Upper lobe of left lung (tissue), 4 donors: ENCODE data around the gene WFIKKN1.

Source experiments
- CTCF ChIP-seq, 6 experiments: fragments of 450-650 bp in 4 of 6; fragments of 200-600 bp in 2 of 6; sonication (generic) in 2 of 6; IDR thresholded peaks; one replicate each; pipeline ENCODE4 v1.5.1; 2016 to 2019; ENCODE audit warnings: antibody characterized with exemption in 6 of 6
- EP300 ChIP-seq, 4 donors: sonication (generic); formaldehyde crosslinking; IDR thresholded peaks; one replicate each; pipeline ENCODE4 v1.5.1; 2017; ENCODE audit warnings: antibody characterized with exemption in 4 of 4, control low read depth in 2 of 4
- POLR2A ChIP-seq, 4 donors: fragments of 450-650 bp; IDR thresholded peaks; one replicate each; pipeline ENCODE4 v1.5.1; 2016 to 2017; ENCODE audit warnings: antibody characterized with exemption in 4 of 4, mild to moderate bottlenecking in 2 of 4
- POLR2AphosphoS5 ChIP-seq, 2 donors: sonication (generic); formaldehyde crosslinking; IDR thresholded peaks; one replicate each; pipeline ENCODE4 v1.5.1; 2017; ENCODE audit warnings: antibody characterized with exemption in 2 of 2

- TF ChIP-seq POLR2A (IDR thresholded peaks at IDR 0.05) (no peak), CTCF (IDR thresholded peaks at IDR 0.05) (peak in 1 of 6 experiments; percentile 5), POLR2AphosphoS5 (IDR thresholded peaks at IDR 0.05) (peak; percentile 28 to 43), EP300 (IDR thresholded peaks at IDR 0.05) (peak in 1 of 4 donors; percentile 27)
These were observed 41.1 kb upstream of the WFIKKN1 start, which contains the start of gene RAB40C for GRCh38 chr16:589658-590187.
